GM10847 (cell line): ENCODE data around the gene NACC2.

ENCODE experiments used
- POLR2A ChIP-seq: IDR thresholded peaks from 2 replicates; pipeline ENCODE4 v1.6.1; 2011; ENCODE audit not compliant: insufficient read length; ENCODE audit errors: extremely low read depth

Gene NACC2

GRCh38 chr9:135970128-135970815, 124.8 kb downstream of the NACC2 start:
- no peak for TF ChIP-seq POLR2A

- TF ChIP-seq POLR2A = no peak
These were observed 125.9 kb downstream of the NACC2 start for GRCh38 chr9:135969064-135969683.

- TF ChIP-seq POLR2A = no peak
These were observed 126.5 kb downstream of the NACC2 start for GRCh38 chr9:135968601-135969000.

- TF ChIP-seq POLR2A = no peak
These were observed 127.0 kb downstream of the NACC2 start for GRCh38 chr9:135968083-135968476.

GRCh38 chr9:135965124-135965756, 129.8 kb downstream of the NACC2 start:
- TF ChIP-seq POLR2A = no peak

- no peak for TF ChIP-seq POLR2A
These were observed 131.2 kb downstream of the NACC2 start for GRCh38 chr9:135963938-135964337.

GRCh38 chr9:135963338-135963737, 131.8 kb downstream of the NACC2 start:
- no peak for TF ChIP-seq POLR2A

GRCh38 chr9:135962696-135963307, 132.3 kb downstream of the NACC2 start:
- TF ChIP-seq POLR2A = no peak

- TF ChIP-seq POLR2A = no peak
These were observed 133.0 kb downstream of the NACC2 start for GRCh38 chr9:135961811-135962695.

GRCh38 chr9:135961277-135961715, 133.8 kb downstream of the NACC2 start, which contains the start of gene UBAC1:
UBAC1 (minus strand) TSS chr9:135961373; CDS start chr9:135961162, 211 bp downstream.
- TF ChIP-seq POLR2A = peak; percentile 8

GRCh38 chr9:135960411-135961276, 134.4 kb downstream of the NACC2 start:
- TF ChIP-seq POLR2A = peak; percentile 37

- TF ChIP-seq POLR2A = no peak
These were observed 135.3 kb downstream of the NACC2 start for GRCh38 chr9:135959814-135960213.

GRCh38 chr9:135958485-135958884, 136.6 kb downstream of the NACC2 start:
- no peak for TF ChIP-seq POLR2A

GRCh38 chr9:135957431-135957830, 137.7 kb downstream of the NACC2 start:
- TF ChIP-seq POLR2A = no peak
